Mucosa of gallbladder (tissue), 1 donor: Measurements from ENCODE around the gene EXD3. TPM values are rescaled to one million over a fixed set of nuclear protein-coding genes. Genes with fewer than 3 reads are reported as not detected.

Experiments
- DNase-seq: peaks from one replicate; pipeline ENCODE4 v3.0.0-alpha.2; 2020; ENCODE audit warnings: low spot score
- total RNA-seq: library from RNA; stranded (reverse); gene quantifications from one replicate; pipeline ENCODE4 v1.2.1, GENCODE V29; 2021
- donor health status: DM: no; HTN: no; CAD: no.

EXD3 gene
- total RNA-seq, 1 donor from 2014 or later, result 47.6 TPM

DNA sequence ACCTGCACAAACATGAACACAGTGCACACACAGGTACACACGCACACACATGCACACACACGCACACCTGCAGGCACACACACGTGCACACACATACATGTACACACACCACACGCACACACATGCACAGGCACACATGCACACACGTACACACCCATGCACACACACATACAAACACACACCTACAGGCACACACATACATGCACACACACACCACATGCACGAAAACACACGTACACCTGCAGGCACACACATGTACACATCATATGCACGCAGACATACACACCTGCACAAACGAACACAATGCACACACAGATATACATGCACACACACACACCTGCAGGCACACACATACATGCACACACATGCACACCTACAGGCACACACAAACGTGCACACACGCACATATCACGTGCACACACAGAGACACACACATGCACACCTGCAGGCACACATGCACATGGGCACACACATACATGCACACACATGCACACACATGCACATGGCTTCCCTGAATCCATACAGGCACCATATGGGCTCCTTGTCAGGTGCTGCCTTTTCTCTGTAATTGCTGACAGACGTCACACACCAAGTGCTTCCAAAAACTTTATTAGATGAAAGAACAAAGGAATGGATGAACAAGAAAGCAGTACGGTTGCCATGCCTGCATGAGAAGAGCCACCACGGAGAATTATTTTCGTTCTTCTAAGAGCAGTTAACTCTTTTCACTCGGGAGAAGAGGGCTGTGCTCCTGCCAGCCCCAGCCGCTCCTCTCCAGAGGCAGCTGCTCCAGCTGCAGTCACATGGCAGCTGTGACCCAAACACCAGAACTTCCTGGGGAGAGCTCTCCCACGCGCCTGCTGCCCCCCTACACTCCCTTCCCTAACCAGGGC, 57.2 kb downstream of the EXD3 start:
- DNase-seq, result no peak

DNA sequence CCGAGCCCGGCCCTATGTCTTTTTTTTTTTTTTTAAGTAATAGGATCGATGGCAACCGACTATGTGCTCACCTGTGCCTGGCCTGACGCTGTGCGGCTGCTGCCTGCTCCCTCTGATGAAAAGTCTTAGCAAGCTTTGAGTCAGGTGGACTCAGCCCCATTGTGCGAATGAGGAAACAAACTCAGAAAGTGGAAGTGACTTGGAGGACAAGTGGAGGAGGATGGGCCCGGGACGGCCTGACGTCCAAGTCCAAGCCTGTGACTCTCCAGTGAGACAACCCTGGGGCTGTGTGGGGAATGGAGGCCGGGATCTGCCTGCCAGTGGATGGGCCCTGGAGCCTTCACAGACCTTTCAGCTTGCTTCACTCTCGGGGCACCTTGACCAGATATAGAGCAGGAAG, 57.9 kb downstream of the EXD3 start:
- DNase-seq, result no peak

DNA sequence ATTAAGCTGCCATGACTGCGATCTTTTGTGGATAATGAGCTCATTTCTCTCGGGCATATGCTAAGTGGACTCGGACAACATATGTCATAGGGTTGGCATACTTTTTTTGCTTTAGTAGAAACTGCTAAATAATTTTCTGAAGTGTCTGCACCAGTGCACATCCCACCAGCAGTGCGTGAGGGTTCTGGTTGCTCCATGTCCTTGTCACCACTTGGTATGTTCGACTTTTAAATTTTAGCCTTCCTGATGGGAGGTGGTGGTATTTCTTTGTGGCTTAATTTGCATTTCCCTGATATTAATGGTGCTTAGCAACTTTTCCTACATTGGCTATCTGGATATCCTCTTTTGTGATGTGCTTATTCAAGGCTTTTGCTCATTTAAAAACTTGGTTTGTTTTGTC, 63.1 kb downstream of the EXD3 start:
- no peak for DNase-seq

DNA sequence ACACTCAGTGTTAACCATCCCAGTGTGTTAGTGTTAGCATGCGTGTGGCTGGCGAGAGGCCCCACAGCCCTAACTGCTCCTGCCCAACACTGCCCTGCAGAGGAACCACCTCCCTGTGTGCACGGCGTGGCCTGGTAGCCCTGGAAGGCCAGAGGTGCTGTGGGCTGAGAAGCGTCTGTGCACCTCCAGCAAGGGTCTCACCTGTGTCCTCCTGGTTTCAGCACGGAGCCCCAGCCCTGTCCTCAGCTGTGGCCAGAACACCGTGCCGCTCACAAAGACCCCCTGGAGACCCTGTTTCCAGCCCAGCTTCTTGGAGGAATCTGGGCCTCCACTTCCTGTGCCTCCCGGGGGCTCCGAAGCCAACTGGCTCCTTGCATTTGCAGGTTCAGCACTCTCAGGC, 64.8 kb downstream of the EXD3 start:
- DNase-seq, result no peak

DNA sequence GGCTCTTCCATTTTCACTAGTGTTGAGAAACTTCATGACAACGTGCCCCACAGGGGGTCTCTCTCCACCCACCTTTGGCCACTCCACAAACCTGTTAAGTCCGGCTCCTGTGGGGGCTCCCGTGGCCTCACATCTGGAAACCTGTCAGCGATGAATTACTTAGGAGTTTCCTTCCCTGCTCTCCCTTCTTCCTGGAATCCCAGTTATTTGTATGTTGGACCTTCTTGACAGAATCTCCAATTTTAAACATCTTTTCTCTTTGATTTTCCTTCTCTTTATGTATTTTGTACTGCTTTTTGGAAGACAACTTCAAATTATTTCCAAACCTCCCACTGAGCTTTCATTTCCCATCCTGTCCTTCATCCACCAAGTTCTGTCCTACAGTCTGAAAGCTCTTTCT, 65.8 kb downstream of the EXD3 start:
- no peak for DNase-seq

DNA sequence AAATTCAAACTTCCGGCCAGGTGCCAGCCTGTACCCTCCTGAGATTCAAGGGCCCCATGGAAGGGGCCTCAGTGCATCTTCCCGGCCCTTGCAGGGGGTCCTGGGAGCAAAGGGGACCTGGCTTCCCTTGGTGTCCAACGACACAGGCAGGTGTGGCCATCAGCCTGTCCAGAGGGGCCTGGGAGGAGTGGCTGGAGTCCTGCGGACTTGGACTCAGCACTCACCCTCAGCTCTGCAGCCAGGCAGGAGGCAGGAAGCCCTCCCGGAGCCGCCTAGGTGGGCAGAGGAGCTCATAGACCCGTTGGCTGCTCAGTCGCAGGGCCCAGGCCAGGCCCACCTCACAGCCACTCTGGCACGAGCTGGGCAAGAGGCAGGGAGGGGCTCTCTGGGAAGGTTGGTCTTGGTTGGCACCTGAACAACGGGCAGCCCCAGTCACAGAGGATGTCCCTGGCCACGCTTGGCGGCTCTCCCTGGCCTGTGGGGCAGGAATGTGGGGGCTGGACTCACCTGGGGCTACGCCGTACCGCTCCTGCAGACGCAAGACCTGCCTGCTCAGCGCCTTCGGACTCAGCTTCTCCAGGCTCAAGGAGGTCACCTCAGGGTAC, 67.1 kb downstream of the EXD3 start:
- DNase-seq, result no peak

DNA sequence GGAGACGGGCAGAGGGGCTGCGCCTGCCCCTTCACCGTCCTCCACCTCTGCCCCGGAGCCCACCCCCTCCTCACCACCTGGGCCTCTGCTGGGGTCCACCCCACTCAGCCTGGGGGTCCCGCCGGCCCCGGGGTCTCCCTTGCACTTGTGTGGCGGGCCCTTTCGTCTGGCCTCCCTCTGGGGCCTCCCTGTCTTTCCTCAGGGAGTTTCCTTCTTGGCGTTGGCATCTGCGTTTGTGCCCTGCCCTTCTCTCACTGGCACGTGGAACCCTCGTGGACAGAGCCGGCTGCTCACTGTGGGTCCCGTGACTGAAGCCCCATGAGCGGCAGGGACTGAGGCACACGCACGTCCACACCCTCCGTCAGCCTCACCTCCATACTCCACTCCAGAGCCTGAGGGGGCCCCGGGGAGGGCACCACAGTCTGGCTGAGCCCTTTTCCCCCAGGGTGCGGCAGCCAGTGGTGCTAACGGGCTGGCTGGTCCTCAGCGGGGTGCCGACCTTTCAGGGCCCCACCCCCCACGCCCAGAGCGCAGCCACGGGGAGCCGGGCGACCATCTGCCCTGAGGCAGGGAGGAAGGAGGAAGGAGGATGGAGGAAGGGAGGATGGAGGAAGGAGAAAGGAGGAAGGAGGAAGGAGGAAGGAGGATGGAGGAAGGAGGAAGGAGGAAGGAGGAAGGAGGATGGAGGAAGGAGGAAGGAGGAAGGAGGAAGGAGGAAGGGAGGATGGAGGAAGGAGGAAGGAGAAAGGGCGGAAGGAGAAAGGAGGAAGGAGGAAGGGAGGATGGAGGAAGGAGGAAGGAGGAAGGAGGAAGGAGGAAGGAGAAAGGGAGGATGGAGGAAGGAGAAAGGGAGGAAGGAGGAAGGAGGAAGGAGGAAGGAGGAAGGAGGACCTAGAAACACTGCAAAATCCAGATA, 67.9 kb downstream of the EXD3 start:
- DNase-seq, result no peak

DNA sequence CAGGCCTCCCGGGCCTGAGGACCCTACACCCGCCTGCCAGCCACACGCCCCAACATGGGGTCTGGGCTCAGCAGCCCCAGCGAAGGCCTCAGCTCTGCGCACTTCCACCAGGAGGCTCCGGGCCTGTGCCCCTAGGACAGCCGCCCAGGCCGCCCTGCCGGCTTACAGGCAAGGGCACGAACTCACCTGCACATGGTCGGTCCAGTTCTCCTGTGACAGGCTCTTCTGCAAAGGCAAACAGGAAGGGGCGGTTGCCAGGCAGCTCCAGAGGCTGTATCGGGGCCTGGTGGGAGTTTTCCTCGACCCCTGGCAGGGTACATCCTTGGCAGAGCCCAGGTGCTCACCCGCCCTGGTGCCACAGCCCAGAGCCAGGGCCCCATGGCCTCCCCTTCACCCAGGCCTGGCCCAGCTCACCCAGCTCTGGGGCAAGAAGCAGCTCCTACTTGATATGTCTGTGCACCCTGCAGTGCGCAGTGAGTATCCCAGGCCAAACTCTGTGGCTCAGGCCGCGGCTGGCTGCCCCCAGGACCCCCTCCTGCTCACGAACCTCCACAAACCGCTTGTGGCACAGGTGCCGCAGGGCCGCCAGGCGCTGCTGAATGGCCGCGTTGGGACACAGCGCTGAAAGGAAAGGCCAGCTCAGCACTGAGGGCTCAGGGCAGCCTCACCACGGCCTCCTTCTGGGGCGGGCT, 68.7 kb downstream of the EXD3 start:
- DNase-seq, result no peak

DNA sequence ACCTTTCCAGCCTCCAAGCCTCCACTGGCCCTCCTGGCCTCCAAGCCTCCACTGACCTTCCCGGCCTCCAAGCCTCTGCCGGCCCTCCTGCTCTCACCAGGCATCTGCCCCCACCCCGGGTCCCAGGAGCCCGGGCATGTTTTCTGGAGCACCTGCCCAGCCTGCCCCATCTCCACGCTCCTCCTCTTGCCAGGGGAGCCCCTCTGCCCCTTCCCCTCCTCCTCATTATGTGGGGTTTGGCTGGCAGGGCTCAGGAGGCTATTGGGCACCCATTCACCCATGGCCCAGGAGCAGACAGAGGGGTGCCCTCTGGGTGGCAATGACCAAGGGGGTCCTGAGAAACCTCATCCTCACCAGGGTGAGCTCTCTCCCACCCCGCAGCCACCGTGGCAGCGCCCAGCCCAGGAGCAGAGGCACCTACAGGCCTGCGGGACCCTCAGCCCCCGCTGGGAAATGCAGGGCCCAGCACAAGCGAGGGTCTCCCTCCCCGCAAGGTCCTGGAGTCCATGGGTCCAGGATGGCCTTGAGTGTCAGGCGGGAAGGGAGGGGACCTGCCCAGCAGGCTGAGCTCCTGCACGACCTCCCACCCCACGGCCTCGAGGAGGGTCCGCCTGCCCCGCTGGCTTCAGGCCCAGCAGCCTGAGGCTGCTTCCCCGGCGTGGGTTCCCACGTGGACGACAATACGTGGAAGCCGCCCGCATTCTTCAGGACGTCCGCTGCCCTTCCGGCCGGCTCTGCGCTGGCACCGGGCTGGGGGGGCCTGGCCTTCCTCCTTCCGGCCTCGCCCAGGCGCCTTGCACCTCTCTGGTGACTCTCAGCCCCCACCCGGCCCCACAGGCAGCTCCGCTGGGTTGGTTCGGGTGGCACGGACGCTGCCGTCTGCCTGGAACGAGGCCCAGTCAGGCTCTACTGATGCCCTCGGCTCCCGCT, 69.5 kb downstream of the EXD3 start:
- DNase-seq, result no peak

DNA sequence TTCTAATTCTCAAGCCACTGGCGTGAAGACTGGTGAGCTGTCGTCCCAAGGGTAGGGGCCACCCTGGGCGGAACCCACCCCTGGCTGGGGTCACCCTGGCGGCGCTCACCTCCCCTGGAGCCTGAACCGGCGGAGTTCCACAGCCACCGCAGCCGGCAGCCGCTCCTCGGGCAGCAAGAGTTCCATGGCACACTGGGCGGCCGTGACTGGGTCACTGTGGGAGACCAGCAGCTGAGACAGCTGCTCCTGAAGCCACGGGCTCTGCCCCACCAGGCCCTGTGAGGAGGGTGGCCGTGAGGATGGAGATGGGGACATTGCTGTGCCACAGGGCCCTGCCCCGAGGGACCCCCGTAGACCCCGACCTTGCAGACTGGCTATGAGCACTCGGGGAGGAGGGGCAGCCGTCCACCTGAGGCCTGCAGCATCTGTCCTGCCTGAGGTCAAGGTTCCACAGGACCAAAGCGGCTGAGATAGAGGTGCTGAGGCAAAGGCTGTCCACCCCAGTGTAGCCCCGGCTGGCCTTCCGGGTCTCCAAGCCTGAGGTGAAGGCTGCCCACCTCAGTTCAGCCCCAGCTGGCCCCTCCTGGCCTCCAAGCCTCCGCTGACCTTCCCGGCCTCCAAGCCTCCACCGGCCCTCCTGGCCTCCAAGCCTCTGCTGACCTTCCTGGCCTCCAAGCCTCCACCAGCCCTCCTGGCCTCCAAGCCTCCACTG, 70.3 kb downstream of the EXD3 start:
- no peak for DNase-seq

DNA sequence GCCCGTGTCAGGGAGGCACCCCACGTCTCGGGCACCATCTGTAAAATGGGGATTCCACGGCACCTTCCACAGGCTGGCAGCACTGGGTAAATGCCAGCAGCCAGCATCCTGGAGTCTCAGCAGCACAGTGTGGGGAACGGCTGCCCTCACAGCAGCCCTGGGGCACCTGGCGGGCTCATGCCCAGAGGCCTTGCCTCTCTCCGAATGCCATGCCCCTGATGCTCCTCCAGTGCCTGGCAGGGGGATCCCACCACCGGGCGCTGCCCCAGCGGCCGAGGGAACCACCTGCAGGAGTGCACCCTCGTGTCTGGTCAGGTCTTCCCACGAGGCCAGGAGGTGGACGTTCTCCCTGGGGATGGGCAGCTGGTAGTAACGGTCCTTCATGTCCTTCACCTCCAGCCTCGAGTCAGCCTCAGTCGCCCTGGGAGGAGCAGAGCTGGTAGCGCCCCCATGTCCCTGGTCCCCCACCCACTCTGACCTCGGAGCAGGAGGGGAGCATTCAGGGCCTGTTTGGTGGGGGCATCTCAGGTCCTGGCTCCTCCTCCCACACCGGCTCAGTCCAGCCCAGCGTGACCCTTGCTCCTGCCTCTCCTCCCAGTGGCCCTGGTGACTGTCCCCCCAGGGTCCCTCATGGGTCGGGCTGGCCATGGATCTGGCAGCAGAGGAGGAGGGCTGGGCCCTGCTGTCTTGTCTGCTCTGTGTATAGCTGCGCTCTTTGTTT, 71.0 kb downstream of the EXD3 start:
- DNase-seq, result no peak

DNA sequence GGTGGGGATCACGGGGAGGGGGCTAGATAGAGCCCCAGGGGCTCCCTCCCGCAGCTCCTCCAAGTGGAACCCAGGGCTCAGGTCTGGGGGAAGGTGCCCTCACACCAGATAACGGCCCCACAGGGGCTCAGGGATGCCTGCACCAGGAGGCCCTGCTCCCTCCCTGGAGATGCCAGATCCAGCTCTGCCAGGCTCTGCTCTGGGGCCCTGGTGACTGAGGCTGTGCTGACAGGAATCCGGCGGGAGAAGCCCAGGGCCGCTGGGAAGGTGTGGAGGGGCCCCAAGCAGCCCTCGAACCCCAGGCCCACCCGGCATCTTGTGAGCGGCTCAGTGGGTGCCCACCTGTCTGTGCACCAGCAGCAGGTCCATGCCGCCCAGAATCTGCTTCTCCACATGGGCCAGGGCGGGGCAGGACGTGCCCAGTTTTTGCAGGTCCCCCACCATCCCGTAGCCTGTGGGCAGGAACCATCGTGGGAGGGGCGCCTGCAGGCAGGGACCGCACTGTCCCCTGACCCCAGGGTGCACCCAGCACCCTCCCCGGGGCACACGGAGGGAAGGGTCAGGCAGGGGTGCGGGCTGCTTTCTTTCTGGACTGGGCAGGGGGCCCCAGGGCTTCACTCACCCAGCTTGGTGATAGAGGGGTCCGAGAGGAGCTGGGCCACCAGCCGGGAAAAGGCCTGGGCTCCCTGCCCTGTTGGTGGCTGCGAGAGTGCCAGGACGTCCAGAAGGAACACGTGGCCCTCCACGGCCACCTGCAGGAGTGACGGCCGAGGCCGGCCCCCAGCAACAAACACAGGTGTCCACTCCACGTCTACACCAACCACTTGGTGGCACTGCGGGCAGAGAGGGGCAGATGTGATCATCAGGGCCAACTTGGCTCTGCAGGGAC, 72.0 kb downstream of the EXD3 start:
- no peak for DNase-seq

DNA sequence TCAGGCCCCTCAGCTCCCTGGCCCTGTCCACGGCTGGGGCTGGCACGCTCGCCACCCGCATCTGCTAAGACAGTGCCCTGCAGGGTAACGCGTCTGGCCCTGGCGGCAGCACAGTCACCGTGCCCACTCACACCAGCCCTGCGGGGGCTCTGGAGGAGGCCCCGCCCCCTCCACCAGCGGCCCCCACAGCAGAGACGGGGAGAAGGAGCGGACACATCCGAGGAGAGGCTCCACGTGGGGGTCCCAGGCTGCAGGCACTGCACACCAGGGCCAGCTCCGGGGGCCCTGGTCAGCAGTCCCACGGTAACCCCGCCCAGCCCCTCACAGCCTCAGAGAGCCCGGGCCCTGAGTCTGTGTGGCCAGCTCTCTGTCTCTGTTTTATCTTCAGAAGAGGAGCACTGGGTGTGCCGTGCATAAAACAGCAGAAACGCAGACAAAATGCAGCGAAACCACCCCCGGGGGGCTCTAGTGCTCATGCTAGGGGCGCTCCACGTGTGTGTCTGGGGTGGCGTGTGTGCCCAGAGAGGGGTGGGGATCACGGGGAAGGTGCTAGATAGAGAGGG, 73.4 kb downstream of the EXD3 start:
- no peak for DNase-seq

DNA sequence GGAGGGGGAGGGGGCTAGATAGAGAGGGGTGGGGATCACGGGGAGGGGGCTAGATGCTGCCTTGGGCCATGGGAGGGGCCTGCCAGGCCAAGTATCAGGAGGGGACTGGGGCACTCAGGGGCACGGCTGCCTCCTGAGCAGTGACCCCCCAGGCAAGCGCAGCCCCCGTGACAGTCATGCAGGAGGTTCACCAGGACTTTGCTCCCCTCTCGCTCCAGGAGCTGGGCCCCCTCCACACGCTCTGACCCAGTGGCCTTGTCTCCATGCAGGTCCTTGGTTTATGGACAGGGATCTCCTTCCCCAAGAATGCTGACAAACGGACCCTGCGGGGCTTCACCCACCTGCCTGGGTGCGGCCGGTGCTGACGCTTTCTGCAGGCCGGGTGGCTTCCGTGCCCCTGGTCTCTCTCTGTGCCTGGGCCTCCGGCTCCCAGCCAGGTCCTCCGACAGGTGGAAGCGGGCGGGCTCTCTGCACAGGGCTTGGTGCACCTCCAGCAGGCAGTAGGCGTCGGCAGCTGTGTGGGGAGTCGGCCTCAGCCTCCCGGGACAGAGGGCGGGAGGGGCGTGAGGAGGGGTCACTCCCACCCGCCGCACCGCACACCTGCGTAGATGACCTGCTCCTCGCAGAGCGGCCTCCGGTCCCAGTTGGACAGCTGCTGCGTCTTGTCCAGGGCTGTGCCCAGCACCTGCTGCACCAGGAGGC, 74.0 kb downstream of the EXD3 start:
- no peak for DNase-seq

DNA sequence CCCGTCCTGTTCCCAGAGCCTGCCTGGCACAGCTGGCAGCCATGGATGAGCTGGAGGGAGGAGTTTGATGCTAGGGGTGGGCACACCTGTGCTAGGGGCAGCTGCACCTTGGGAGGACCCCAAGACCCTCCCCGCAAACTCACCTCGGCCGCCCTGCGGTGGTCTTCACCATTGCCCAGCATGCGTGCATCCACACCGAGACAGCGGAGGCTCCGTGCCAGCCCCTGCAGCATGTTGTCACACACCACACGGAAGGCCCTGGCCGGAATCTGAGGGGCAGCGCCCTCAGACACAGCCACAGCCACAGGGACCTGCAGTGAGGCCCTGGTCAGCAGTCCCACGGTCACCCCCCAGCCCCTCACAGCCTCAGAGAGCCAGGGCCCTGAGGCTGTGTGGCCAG, 75.0 kb downstream of the EXD3 start:
- DNase-seq, result no peak

DNA sequence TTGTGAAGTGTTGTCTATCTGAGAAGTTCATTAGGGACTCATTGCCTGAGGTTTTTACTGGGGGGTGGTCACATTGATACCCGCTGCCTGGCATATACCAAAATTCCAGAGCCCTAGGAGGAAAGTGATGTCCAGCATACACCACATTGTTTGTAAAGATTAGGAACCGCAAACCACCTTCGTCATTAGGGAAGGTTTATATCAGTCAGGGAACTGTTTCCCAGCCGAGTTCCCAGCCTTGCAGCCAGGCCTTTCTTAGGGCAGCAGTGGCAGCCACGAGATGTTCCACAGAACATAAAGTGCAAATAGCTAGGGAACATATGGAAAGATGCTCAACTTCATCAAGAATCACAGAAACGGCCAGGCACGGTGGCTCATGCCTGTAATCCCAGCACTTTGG, 80.5 kb downstream of the EXD3 start:
- no peak for DNase-seq

DNA sequence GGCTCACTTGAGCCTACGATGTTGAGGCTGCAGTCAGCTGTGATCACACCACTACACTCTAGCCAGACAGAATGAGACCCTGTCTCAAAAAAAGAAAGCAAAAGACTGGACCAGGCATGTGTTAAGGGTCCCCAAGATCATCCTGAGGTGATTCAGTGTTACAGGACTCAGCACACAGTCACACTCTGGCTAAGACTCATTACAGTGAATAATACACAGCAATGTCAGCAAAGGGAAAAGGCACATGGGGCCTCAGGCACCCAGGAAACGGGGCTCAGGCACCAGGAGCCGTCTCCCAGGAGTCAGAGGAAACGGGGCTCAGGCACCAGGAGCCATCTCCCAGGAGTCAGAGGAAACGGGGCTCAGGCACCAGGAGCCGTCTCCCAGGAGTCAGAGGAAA, 81.7 kb downstream of the EXD3 start:
- no peak for DNase-seq
